Adrenal gland (tissue), 5 donors: Measurements from ENCODE around the gene RNF223.

Experiments
- CTCF ChIP-seq, 6 experiments: fragments of 450-650 bp in 4 of 6; fragments of 200-600 bp in 2 of 6; sonication (generic) in 1 of 6; IDR thresholded peaks; 1 replicate in 5 of 6; 2 replicates in 1 of 6; pipeline versions ENCODE4 v1.5.1 to v1.8.0; 2016 to 2021; ENCODE audit warnings: antibody characterized with exemption in 6 of 6, mild to moderate bottlenecking in 2 of 6, moderate library complexity in 1 of 6
- POLR2A ChIP-seq, 2 donors: fragments of 450-650 bp; IDR thresholded peaks; one replicate each; pipeline ENCODE4 v1.6.1; 2017; ENCODE audit warnings: antibody characterized with exemption in 2 of 2, mild to moderate bottlenecking in 2 of 2, moderate library complexity in 1 of 2
- donor health status: DM: no; HTN: no; CAD: no.

GRCh38 chr1:1053682-1054081 lies 20.4 kb downstream of the RNF223 start:
- TF ChIP-seq POLR2A (IDR thresholded peaks at IDR 0.05) (no peak), CTCF (IDR thresholded peaks at IDR 0.05) (no peak)
